CD4-positive, alpha-beta T cell treated with Interleukin-2 at 100 ng/mL for 4 hours (primary cell): ENCODE data around the gene GDF7.

Experiments used
- DNase-seq: peaks from one replicate; pipeline ENCODE4 v3.0.0-alpha.2; 2020; ENCODE audit warnings: low spot score

GDF7 gene

DNA sequence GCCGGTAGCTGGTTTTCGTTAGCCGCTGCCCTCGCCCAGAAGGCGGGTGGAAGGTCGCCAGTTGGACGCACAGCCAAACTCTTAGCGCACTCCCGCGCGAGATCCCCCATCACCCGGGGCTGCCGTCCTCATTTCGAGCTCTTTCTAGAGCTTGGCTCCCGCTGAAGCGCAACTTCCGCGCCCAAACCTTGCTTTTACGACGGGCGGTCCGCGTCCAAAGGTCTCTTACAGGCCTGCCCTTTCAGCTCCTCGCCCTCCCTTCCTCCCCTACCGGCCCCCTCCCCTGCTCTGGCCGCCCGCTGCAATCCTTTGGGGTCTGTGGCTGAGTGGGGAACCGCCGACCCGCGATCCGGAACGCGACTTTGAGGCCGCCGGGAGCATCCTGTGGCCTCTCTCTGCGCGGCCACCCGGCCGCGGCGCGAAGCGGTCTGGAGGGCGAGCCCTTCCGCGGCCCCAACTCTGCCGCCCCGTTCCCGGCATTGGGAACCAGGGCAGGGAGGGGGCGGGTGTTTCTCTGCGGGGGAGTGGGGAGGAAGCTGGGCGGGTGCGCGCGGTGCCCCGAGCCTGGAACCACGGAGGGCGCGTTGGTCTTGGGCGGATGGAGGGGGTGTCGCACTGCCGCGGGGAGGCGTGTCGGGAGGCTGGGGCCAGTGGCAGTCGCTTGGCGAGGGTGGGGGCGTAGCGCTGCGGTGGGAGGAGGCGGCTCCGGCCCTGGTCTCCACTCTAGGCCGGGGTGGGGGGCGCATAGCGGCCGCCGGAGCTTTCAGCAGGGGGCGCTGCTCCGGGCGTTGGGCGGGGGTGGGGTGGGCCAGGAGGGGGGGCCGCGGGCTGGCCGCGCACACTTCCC lies at the start of gene GDF7:
GDF7 (plus strand) TSS at position 841 of the 847 bp plus-strand sequence. CDS start 96 bp downstream, outside the sequence.
- DNase-seq, result peak; percentile 10

DNA sequence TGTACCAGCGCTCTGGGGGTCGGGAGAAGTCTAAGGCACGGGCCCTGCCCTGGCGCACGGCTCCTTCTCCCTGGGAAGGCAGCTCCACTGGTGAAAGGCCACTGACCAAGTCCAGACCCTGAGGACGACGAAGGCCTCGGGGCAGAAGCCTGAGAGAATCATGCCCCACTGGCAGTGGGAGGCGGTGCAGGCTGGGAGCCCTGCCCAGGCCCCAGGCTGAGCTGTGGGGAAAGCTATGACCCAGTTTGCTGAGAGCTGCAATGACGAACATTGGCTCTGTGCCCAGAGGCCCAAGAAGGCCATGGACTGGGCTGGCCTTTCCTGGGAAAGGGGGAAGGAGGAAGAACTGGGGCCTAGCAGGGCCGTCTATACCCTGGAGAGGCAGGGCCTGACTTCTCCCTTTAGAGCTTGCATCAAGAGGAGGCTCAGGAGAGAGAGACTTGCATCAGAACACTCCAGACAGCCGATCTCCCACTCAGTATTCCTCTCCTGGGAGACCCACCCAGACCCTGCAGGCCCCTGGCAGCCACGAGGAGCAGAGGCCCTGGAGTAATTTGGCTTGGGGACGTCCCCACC lies 49.0 kb upstream of the GDF7 start:
- no peak for DNase-seq

DNA sequence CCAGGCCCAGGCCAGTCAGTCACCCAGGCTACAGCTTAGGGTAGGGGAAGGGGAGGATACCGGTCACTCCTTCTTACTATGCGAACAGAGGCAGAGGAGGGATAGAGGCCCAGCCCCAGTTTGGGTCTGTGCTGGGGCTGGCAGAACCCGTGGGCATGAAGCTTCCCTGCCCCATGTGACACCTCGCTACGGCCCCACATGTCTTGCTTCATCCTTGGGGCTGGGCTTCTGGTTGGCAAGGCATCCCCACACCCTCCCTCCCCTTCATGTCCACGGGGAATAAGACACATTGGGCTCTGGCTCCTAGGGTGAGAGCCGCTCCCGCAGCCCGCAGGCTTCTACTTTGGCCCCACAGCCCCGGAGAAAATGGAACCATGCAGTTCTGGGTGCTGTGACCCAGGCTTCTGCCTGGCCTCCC lies 48.5 kb upstream of the GDF7 start:
- DNase-seq, result no peak

DNA sequence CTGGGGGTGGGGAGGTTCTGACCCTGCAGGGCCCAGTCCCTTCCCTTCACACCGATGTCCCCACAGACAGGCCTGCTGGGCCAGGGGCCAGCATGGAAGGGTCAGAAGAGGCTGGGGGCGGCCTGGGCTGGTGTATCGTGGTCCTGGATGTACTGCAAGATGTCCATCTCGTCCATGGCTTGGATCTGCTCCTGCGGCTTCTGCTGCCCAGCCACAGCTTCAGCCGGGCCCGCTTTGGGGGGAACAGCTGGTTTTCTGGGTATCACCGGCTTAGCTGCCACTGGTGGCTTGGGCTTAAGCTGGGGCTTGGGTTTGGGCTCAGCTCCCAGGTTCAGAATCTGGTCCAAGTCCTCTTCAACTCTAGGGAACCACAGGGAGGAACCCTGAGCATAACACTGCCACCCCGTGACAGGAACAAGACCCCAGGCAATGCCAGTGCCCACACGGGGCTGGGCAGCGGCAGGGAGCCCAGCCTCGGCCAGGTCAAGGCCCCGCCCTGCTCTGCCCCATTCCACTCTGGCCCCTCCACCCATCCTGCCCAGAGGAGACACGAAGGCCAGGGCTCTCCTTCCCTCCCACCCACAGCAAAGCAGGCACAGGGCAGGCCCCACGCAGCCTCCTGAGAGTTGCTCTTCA lies 47.9 kb upstream of the GDF7 start:
- DNase-seq, result no peak

DNA sequence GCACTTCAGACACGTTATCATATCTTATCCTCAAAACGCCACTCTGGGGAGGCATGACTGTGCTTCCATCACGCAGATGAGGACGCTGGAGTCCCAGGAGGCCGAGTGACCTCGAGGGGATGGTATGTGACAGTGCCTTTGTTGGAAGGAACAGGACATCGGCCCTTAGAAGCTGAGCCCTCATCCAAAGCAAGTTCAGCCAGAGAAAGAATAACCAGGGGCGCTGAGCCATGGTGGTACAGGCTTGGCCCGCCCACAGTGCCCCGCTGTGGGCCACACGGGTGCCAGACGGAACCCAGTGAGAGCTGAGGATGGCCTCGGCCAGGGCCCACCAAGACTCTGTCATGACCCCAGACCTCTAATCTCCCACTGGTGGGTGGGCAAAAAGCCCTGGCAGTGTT lies 47.3 kb upstream of the GDF7 start:
- no peak for DNase-seq

DNA sequence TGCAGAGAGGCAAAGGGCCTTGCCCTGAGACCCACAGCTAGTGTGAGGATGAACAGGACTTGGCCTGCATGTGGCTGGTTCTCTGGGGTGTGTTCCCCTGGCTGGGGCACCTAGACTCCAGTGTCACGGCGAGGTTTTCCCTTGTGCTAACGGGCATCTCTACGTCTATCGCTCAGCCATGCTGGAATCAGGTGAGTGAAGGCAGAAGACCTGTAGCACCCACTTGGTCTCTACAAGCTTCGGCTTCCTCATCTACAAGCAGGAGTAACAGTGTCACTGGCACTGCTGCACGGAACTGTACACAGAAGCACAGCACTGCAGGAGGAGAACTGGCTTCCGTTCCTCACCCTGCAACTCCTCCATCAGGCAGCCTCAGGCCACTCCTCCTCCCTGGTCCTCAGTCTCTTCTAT lies 46.7 kb upstream of the GDF7 start:
- no peak for DNase-seq

DNA sequence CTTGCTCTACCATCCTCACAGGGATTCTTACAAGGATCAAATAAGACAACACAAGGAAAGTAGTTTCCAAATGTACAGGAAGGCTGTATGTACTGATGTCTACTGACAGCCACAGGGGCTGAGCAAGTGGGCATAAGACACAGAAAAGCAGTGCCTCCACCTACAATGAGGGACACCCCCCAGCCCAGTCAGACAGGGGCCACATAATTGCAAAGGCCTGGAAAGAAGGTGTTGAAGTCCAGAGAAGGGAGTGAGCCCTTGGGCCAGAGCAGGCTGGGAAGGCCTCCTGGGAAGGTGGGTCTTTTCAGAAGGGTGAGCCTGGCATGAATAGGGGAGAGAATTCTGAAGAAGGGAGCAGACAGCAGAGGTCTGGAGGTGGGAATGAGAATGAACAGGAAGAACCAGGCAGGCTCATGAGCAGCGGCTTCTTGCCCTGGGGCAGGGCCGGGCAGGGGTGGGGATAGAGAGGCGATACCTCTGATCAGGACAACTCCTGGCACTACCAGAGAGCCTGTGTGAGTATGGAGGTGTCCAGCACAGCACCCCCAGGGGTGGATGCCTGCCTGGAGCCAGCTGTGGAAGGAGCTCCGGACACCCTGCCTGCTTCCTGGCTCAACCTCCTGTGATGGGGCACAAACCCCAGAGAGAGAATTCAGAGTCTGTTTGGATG lies 46.1 kb upstream of the GDF7 start:
- DNase-seq, result no peak

DNA sequence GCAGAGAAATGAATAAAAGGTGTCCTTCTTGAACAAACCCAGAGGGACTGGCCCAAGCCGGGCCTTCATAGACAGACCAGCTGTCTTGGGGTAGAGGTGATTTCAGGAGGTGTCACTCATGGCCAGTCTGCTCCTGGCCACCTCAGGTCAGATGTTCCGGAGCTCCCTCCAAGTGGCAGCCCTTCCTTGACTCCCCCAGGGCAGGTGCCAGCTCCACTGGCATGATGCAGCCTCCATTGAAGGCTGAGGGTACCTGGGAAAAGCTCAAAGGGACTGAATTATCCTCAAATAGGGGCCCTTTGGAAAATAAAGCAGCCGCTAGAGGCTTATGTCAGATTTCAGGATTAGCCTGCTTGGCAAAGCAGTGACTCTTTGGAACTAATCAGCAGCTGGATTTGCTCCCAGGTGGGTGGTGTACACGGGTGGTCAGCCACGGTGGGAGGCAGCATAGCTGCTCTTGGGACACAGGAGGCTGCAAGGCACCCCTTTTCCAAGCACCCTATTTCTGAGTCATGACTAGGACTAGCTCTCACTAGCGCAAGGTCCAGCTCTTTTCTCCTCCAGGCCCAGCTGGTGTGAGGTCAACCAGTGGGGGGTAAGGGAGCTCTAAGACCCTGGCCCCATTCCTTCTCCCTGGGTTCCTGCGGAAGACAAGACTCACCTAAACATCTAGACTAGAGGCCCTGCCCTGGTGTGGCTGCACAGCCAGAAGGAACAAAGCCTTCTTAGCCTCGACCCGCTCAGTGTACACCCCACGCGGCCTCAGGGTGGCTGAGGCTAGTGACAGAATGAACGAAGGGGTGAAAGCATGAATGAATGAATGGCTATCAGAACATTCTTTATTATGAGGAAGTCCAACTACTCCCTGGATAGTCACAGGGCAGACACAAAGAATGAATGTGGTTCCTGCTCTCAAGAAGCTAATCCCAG lies 45.3 kb upstream of the GDF7 start:
- no peak for DNase-seq

DNA sequence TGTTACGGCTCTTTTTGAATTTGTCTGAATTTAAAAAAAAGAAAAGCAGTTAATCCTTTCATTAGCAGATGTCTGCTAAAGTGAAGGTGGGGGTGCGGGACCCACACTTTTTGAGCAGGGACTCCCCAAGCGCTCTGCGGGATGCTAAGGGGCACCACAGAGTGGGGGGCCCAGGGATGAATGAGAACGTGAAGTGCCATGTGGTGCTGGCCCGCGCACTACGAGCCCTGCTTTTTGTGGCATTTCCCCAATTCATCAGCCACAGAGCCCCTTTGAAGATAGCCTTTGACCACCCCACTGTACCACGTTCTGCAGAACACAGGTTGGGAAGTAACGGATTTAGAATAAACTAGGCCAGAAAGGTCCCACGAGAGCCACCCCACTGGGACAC lies 44.7 kb upstream of the GDF7 start:
- DNase-seq, result no peak

DNA sequence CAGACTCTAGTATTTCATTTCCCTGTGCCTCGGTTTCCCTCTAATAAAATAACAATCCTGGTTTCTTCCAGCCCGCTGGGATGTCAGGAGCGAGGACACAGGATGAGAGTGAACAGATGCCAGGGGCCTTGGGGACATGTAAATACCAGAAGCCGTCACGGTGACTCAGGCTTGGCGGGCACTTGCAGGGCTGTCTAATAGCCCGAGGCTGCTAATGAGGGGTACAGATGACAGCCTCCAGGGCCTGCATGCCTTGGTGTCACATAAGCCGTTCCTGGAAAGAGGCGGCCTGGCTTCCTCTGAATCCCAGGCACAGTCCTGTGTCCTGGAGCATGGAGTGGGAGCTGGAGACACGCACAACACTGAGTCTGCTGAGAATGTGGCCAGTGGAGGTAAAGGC lies 44.2 kb upstream of the GDF7 start:
- no peak for DNase-seq

DNA sequence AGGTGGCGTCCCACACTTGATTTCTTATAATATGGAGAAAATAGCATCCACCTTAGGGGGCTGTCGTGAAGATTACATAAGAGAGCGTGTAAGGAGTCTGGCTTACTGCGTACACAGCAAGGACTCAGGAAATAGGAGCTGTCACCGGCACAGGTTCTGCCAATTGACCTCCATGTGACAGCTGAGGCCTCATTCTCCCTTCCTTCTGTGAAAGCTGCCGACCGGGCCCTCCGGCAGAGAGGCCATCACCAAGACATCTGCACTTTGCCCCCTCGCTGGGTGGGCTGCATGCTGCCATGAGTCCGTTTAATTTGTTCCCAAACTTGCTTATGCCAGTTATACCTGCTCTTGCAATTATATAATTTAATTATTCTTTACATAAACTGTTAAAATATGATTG lies 43.7 kb upstream of the GDF7 start:
- no peak for DNase-seq

DNA sequence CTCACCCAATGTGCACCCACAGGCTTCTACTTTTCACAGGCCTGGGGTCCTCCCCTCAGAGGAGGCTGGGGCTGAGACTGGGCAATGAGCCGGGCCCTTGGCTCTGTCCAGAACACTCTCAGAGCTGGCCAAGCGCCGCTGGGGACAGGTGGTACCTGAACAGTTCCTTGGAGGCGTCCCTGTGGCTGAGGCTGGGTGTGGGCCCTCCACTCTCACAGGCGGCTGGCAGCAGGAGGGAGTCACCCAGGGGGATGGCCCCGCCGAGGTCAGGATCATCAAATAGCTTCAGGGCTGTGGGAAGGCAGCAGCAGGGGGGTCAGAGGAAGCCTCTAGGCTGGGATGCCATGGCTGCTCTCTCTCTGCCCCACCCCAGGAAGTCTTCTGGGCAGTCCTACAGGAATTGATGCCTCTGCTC lies 43.2 kb upstream of the GDF7 start:
- DNase-seq, result no peak

DNA sequence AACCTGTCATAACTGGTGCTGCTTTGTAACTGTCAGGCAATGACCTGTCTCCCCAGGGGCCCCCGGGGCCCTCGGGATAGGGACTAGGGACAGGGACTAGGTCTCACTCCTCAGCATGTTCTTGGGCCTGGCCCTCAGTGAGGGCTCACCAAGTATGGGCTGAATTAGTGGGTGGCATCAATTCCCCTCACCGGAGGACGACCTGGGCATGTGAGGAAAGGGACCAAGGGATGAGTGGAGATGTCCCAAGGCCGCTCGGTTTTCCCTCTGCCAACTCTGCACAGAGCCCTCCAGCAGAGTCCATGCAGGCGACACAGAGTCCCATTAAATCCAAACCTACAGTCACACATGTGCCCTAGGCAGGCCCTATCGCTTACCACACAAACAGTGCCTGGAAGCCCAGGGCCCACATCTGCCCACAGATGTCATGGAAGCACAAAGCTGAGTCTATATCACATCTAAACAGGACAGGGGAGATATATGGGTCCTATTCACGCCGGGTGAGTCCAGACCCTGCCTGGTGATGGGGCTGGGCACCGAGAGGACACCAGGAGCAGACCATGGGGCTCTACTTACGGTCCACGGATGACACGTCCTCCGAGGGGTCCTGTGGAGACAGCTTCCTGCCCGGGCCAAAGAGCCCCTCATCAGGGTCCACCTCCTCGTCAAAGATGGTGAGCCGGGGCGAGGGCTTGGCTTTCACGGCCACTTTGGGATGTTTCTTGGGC lies 42.6 kb upstream of the GDF7 start:
- no peak for DNase-seq

DNA sequence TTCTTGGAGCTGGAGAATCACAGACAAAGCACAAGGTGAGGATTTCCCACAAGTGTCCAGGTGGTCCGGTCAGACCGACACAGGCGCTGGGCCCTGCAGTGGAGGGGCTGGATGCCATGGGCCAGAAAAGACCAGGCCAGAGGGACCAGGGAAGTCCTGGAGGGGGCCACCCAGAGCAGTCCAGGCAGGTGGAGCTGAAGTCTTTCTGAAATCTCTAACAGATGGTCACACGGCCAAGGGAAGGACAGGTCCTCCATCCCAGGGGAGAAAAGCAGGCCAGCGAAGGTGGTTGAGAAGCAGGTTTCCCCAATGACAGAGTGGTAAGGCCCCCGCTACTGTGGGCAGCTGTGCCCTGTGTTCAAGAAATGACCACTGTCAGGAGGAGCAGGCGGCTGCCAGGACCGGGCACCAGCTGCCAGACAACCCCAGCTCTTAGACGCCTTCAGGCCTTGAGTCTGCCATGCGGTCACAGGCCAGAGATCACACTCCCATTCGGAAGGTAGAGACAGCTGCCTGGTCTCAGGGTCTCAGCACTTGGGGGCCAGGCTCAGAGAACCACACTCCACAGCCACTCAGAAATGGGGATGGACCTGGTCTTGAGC lies 42.0 kb upstream of the GDF7 start:
- no peak for DNase-seq

DNA sequence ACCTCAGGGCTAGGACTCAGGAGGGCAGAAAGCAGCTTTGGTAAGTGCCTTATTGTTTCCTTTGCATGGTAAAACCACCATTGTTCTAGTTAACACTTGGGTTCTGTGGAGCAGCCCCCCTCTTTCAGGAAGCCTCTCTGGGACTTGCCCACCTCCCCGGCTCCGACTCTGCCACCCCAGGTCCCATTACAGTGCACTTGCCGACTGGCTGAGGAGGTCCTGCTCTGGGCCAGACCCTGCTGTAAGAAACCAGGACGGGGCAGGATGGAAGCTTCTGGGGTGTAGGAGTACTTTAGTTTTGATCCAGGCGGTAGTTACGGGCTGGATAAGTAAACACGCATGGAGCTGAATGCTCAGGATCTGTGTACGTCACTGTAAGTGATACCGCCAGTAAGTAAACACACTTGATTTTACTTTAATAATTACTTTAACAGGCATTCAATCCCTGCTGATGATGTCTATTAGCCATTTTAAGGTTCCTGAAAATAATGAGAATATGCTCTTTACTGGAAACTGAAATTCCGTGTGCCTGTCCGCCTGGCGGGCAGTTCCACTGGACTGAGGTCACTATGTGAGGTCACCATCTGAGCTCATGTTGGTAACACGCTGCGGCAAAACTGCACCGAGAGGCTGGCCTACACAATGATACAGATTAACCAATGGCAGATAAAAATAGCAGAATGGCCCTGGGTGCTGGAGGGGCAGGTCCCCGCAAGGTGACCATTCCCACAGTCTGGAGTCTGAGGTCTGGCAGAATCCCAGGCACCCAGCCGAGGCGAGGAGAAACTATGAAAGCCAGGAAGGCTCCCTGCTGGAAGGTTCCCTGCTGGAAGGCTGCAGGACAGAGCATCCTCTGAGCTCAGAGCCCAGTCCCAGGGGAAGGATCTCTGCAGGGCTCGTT lies 41.2 kb upstream of the GDF7 start:
- no peak for DNase-seq

DNA sequence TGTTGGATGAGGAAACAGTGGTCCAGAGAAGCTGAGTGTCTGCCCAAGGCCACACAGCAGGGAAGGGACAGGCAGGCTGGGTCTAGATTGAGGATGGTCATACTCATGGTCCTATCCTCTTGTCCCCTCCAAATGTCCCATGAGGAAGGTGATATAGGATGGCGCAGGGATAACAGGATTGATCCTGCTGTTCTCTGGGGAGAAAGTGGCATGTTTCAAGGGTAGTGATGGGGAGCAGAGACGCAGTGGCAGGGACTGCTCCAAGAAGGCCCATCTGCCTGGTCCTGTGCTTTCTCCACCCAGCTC lies 40.6 kb upstream of the GDF7 start:
- DNase-seq, result no peak

DNA sequence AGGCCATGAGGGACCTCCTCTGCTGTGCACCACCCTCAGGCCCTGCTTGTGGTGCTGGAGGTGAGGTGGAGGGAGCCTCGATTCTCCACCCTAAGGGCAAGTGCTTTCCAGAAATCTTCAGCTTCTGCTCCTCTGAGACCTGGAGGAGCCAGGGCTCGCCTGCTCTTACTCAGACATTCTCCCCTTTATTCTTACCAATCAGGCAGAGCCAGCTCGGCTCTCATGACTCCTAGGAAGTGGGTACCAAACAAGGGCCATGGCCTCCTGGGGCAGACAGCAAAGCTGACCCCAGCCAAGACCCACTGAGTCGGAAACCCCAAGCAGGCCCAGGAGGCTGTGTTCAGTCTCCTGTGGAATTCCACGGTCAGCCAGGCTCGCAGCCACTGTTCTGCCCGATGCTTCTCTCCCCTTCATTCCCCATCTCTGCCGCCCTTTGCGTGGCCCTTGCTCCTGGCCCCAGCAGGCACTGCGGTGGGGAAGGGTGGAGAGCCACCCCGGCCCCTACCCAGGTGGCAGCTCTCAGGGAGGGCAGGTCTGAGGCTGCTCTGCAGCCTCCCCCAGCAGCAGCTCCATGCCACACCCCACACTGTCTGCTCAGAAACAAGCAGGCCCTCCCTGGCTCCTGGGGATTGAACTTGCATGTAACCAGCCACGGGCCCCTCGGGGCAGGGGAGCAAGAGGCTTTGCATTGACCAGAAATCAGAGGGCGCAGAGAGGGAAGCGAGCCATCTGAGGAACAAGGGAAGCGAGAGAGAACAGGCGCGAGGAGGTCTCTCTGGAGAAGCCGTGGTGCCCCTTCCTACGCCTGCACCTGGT lies 40.0 kb upstream of the GDF7 start:
- no peak for DNase-seq

DNA sequence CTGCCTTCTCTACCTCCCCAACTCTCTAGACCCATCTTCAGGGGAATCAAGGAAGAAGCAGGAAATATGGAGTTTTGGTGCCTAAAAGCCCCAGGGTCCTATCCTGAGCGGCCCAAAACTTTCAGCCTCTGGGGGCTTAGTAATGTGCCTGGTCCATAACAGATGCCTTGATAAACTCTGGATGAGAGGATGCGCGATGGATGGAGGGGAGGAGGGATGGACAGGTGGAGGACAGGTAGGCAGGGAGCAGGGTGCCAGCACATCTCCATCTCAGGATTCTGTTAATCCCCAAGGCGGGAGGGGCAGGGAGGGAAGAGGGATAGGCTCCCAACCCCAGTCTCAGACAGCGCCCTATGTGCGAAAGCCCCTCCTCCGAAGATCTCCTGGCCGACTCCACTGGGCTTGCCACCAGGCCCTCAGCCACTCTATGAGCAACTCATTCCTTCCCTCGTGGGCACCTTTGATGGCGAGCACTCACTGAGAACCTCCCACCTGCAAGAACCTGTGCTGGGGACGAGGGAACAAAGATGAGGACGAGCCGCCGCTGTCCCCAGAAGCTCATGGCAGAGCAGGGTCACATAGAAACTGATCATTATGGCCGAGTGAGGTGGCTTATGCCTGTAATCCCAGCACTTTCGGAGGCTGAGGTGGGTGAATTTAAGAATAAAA lies 39.1 kb upstream of the GDF7 start:
- DNase-seq, result no peak
